GM19452 (cell line): ENCODE results near the gene ZNF143.
"Not testable (repeated sequence)": the region's sequence is repeated elsewhere in the genome, so short reads cannot be mapped to it uniquely, and the experiment has no call there.

Experiments
- ATAC-seq: cut with Tn5 transposase; IDR thresholded peaks from one replicate; pipeline ENCODE4 v1.9.1; 2021; ENCODE audit not compliant: unreplicated experiment

The ZNF143 gene

DNA sequence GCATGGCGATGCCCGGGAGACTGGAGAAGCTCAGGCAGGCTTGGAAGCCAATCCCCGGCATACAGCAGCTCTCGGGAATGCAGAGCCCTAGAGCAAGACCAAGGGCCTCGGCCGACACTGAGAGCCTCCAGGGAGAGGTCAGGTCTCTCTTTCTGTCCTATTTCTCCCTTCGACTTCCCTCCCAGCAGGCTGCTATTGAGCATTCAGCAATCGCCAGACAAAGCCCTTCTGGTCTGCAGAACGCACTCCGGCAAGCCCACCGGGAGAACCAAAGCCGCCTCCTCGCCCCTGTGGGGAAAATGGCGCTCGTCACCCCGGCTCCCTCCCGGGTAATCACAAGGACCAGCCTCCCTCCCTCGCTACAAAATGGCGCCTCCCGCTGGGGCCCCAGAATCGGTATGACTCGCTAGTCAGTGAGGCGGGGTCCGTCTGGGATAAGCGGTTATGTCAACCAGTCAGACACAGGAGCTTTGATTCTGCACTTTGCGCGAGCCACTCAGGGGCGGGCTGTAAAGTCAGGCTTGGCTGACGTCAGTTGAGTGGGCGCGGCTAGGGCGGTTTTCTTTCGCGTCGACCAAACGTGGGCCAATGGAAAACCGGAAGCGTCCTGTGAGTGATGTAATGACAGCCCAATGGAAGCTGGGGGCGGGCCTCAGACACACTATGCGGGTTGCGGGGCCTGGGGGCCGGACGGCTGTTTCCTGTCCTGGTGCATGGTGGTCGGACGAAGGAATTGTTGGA is at the start of gene ZNF143:
Gene ZNF143 (plus strand): TSS at position 691 of the 741 bp plus-strand sequence. CDS start 10,297 bp downstream, outside the sequence.
- ATAC-seq = peak; percentile 80

DNA sequence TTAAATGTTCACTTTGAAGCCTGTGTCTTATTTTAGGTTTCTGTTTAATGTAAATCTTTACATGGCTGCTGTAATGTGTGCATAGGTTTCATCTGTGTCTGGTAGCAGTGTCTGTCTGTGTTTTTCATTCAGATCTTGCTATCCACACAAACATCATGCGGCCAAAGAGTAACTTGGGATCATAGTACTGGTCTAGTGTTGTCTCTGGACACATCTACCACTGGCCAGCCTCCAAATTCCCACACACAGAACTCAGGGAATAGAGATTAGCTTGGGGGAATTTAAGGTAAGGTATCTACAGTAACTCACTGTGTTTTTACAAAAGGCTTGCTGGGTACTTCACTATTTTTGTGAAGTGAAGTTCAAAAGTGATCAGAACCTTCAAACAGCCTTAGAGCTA is 32.1 kb upstream of the ZNF143 start:
- no peak for ATAC-seq

DNA sequence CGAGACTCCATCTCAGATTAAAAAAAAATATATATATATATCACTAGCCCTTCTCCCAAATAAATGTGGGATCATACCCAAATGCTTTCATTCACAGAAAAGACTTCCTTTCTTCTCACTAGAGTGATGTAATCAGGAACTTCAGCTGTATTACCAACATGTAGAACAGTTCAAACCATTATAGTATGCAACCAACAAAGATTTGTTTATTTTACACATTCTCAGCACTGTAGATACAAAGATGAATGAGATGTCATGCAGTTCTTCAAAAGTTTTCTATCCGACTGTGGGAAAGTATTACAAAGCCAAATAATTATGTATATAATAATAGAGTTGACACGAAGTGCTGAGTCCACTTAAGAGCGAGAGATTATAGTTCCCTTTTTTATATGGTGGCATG is 22.2 kb upstream of the ZNF143 start:
- ATAC-seq = no peak

DNA sequence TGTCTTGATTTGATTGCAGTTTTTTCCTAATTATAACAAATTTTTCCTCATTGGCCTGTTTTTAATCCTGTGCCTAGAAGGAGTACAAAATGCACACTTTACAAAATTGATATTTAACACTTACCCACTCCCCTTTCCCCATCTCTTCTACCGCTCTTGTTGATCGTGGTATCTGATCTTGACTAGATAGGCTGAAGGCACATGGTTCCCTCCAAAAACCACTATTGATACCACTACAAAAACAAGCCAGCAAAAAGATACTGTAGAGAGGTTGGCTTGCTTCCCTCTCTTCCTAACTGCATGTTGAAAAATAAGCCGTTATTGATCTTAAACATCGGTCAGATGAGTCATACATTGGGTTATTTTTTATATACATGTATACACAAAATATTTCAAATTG is 14.6 kb upstream of the ZNF143 start:
- no peak for ATAC-seq

DNA sequence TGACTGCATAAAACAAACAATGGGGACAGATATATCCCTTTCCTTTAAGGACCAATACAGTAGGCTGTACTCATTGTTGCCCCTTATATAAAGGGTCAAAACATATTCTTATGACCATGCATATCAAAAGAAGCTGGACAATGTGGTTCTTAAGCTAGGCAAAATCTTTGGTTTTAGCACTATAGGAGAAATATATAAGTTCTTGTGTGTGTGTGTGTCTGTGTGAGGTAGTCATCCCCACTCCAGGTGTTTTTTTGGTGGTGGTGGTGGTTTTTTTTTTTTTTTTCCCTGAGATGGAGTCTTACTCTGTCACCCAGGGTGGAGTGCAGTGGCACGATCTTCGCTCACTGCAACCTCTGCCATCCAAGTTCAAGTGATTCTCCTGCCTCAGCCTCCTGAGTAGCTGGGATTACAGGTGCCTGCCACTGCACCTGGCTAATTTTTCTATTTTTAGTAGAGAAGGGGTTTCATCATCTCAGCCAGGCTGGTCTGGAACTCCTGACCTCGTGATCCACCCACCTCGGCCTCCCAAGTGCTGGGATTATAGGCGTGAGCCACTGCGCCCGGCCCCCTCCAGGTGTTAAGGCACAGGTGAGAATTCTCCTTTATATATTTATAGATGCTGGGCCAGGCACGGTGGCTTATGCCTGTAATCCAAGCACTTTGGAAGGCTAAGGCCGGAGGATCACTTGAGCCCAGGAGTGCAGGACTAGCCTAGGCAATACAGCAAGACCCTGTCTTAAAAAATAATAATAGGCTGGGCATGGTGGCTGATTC is 12.0 kb upstream of the ZNF143 start:
- ATAC-seq = no peak

DNA sequence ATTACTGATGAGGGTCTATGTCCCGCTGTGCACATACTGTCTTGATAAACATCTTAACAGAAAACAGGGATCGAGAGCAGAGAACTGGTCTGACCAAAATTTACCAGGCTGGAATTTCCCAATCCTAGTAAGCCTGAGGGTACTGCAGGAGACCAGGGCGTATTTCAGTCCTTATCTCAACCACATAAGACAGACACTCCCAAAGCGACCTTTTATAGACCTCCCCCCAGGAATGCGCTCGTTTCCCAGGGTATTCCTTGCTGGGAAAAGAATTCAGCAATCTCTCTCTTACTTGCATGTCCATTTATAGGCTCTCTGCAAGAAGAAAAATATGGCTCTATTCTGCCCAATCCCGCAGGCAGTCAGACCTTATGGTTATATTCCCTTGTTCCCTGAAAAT is 8.8 kb upstream of the ZNF143 start:
- ATAC-seq = not testable (repeated sequence)

DNA sequence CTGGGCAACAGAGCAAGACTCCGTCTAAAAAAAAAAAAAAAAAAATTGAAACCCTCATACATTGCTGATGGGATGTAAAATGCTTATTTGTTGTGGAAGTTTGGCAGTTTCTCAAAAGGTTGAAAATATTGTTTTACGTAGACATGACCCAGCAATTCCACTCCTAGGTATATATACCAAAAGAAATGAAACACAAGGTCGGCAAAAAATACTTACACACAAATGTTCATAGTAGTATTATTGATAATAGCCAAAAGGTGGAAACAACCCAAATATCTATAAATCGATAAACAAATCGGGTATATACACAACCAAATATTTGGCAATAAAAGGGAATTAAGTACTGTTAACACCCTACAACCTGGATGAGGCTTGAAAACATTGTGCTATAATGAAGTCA is 5.1 kb upstream of the ZNF143 start:
- ATAC-seq = no peak

DNA sequence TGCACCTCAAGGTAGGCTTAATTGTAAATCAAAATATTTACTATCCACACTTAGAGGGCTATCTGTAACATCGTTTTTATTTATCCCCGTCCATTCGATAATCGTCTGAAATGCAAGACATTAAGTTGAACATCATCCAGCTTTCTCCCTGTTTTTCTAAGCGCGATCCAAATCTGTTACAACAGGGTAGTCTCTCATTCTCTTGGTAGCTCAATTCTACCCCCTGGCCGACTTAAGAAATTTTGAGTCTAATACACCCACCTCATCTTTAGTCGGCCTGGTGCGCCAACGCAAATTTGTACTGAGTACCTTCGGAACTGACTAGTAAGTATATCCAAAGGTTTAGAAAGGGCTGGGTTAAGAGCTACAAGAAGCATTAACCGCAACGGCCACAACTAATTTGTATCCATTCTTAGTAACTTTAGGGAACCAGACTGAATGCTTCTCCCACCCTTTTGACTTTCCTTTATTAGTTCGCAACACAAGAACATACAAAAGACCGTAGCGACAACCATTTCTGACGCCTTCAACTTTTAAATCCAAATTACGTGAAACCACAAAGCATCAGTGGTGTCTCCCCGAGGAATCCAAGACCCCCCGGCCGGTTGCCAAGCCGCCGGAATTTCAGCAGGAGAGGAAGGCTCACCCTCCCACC is 1.0 kb upstream of the ZNF143 start:
- ATAC-seq = no peak

DNA sequence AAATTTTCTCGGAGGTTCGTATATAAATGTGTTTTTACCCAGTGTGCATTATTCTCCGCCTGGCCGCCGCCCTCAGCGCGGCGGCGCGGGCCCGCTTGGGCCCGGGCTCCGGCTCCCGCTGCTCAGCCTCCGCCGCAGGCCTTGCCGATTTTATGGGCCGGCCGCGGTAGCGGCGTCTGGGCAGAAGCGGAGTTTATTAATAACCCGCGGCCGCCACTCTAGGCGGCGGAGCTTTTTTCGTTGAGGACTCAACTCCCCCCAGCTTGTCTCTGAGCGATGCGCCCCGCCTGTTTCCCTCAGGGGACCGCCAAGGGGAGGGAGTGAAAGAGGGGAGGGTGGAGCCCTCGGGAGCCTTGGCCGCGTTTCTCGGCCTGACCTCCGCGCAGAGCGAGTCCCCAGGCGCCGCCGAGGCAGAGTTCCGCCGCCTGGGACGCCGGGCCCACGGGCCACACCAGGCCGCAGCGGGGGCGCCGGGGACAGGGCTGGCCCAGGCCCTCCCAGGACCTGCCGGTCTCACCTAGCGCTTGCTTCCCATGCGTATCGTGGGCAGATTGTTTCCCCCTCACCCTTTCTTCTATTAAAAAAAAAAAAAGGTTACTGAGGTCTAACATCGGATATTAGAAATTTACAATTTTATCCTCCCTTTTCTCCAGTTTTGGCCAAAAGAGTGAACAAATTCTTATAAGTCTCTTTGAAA is 399 bp downstream of the ZNF143 start:
- peak; percentile 55 for ATAC-seq

DNA sequence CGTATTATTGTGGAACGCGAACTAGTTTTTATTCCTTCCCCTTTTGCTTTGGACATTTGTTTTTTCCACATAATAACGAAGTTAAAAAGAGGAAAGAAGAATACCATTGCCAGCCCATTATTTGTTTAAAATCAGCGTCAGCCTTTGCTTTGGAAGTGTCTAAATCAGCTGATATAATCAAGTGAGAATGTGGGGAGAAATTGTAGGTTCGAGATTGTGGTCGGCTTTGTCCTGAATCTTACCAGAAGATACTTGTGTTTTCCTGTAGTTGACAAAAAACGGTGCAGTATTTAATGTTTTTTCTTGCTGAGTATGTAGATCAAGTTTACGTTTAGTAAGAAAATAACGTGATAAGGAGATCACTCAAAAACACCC is 935 bp downstream of the ZNF143 start:
- ATAC-seq = no peak

DNA sequence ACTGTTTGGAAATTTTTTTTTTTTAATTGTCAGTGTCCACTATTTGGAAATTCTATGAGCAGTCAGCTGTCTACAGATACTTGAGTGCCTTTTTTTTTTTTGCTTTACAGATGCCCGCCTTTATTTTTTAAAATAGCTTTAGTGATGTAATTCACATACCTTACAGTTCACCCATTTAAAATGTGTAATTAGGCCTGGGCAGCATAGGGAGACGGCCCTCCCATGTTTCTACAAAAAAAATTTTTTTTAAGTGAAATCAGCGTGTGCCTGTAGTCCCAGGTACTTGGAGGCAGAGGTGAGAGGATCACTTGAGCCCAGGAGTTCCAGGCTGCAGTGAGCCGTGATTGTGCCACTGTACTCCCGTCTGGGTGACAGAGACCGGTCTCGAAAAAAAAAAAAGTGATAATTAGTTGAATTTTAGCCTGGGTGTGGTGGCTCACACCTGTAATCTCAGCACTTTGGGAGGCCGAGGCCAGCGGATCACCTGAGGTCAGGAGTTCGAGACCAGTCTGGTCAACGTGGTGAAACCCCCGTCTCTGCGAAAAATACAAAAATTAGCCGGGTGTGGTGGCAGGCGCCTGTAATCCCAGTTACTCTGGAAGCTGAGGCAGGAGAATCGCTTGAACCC is 1.5 kb downstream of the ZNF143 start:
- no peak for ATAC-seq

DNA sequence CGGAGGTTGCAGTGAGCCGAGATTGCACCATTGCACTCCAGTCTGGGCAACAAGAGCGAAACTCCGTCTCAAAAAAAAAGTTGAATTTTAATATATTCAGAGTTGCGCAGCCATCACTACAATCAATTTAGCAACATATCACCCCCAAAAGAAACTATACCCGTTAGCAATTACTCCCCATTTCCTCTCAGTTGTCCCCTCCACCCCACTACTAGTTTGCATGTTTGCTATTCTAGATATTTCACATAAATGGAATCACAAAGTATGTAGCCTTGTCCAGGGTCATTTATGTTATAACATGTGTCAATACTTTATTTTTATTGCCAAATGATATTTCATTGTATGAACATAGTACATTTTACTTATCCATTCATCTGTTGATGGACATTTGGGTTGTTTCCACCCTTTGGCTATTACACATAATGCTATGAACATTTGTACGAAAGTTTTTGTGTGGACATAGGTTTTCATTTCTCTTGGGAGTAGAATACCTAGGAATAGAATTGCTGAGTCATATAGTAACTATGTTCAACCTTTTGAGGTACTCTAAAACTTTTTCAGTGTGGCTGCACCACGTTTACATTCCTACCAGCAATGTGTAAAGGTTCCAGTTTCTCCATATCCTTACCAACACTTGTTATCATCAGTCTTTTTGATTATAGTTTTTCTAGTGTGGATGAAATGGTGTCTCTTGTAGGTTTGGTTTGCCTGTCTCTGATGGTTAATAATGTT is 2.2 kb downstream of the ZNF143 start:
- ATAC-seq = no peak

DNA sequence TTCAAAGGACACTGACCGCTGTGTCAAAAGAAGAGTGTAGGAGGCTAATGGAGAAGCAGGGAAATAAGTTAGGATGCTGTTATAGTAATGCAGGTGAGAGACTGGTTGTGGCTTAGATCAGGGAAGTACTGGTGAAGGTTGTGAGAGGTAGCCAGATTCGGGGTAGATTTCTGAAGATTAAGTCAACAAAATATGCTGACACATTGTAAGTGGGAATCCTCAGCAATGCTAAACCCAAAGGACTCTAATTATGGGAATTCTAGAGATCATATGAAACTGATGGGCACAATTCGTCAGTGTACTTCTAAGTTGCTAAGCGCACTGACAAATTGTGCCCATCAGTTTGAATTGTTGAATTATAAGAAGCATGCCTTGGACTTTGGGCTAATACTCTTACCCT is 10.0 kb downstream of the ZNF143 start:
- ATAC-seq = no peak

DNA sequence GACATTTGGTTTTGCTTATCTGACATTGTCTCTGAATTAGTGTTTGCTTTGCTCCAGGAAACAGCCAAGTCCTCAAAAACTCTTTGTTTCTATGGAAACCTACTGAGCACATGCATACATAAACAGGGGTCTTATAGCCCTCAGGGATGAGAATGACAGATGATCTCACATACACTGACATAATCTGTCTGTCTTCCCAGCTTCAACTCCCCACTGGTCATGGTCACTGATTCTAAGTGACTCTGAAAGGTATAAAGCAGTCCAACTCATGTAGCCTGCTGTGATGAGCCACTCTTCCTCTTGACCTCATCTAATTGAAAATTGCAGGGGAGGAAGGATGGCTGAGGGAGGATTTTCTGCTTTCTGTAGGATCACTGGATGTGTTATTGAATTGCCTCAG is 12.6 kb downstream of the ZNF143 start:
- no peak for ATAC-seq

DNA sequence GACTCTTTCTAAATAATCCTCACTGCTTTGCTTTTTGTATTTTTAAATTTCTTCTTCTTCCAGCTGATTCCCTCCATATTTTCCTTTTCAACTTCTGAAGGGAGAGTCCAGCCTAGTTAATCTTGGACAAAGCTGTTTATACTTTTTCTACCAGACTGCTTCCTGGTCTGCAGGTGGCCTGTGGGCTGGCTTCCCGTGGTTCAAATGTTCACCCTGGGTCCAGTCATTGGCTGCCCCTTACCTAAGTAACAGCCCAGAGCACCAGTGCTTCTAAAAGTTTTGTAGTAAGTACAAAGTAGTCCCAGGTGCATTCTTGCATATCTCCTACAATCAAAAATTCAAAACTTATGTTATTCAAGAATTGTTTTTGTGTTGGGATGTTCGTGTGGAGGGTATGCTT is 19.1 kb downstream of the ZNF143 start:
- ATAC-seq = no peak

DNA sequence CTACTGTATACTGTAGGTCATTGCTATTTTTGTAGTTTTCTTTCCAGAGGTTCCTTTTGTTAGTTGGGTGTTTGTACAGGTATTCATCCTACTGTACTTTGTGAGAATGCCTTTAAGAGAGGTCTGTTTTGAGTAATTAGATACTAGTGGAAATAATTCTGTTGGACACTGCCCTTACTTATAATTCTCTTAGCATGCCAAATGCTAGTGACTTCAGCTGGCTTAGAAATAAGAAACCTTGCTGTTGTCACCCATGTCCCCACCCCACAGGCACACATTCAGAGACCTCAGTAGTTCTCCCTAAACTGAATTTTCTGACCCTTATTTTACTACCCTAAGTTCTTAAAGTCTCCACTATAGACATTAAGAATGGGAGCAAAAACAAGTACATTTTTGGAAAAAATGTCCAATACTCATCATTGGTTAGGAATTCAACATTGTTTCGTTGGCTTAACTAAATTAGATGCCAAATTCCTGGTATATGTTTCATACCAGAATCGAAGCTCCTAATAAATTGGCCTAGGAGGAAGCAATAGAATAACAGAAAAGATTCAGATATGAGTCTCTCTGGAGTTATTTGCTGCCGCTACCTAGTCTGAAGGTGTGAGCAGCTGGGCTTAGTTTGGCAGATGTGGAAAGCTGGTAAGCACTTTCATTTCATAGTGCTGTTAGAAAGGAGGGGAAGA is 28.4 kb downstream of the ZNF143 start:
- no peak for ATAC-seq

DNA sequence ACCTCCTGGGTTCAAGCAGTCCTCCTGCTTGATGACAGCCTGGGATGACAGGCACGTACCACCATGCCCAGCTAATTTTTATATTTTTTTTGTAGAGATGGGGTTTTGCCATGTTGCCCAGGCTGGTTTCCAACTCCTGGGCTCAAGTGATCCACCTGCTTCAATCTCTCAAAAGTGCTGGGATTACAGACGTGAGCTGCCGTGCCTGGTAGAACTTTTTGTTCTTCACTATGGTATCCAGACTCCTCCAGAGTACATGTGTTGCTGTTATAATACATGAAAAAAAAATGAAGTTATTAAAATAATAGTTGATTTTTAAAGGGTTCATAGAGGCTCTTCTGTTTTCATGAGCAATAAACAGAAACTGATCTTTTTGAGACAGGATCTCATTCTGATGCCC is 29.6 kb downstream of the ZNF143 start:
- ATAC-seq = no peak

DNA sequence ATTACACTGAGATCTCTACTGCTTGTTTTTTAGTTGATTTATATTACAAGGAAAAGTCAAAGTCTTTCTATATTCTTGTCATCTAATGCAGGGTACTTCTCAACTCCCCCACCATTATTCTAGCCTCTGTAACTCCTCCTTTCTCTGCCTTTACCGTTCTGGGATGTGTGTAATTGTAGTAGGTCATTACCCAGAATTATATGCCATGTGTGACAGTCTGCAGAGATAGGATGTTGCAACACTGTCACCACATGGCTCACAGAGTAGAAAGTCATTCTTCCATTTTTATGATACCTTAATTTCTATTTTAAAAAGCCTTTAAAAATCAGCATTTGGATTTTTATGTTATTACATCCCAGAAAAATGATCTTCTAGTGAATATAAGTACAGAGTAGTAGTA is 32.7 kb downstream of the ZNF143 start:
- ATAC-seq = no peak

DNA sequence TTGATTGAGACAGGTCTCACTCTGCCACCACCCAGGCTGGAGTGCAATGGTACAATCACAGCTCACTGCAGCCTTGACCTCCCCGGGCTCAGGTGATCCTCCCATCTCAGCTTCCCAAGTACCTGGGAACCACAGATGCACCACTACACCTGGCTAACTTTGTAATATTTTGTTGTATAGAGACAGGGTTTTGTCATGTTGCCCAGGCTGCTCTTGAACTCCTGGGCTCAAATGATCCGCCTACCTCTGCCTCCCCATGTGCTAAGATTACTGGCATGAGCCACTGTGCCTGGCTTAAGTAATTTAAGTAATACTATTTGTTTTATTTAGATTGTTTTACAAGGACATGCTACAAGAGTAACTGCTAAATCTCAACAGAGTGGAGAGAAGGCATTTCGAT is 33.5 kb downstream of the ZNF143 start:
- no peak for ATAC-seq
